ENCODE data around the gene PALD1. TPM values are rescaled to one million over a fixed set of nuclear protein-coding genes. Genes with fewer than 3 reads are reported as not detected.

PALD1 gene
- total and polyA plus RNA-seq, 9 of the 15 experiments (the other 6 are each of a cell fraction or from before 2014, with no cell fraction given) = 0.03 to 0.29 (median 0.09) TPM; not detected in 2

DNA sequence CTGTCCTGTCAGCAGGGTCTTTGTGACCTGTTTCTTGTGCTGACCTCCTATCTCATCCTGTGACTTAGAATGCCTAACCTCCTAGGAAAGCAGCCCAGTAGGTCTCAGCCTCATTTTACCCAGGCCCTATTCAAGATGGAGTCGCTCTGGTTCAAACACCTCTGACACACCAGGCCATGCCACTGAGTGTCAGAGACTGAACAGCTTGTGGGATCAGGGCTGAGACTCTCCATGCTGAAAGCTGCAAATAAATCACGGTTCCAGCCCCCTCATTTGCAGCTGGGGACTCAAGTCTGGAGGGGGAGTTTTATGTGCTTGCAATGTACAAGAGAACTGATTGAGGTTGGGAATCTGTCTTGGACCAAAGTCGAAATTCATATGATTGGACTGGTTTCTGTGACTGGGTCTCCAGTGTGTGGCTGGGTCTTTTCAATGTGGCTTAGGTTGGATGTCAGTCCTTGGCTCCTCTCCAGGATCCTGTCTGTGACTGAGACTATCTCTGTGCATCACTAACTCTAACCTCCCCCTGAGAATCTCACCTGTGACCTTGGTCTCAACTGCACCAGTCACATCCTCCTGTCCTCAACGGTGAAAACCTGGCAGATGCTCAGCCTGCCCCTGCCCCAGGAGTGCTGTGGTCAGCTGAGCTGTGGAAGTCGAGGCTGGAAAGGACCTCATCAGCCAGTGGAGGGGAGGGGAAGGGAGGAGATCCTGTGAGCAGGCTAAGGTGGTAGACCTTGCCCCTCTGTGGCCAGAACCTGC is 112.3 kb downstream of the PALD1 start (continued):
- TF ChIP-seq, protein P1, sequence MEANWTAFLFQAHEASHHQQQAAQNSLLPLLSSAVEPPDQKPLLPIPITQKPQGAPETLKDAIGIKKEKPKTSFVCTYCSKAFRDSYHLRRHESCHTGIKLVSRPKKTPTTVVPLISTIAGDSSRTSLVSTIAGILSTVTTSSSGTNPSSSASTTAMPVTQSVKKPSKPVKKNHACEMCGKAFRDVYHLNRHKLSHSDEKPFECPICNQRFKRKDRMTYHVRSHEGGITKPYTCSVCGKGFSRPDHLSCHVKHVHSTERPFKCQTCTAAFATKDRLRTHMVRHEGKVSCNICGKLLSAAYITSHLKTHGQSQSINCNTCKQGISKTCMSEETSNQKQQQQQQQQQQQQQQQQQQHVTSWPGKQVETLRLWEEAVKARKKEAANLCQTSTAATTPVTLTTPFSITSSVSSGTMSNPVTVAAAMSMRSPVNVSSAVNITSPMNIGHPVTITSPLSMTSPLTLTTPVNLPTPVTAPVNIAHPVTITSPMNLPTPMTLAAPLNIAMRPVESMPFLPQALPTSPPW (CRISPR knock-in tag; IDR thresholded peaks at IDR 0.05) = peak; percentile 49
- TF ChIP-seq ELF2 (CRISPR knock-in tag; IDR thresholded peaks at IDR 0.05) (peak; percentile 88), GABPA (tag; conservative IDR thresholded peaks at IDR 0.05; ENCODE audit: low read depth) (peak; percentile 50; the same call in 1 of the 2 replicates), SMAD3 (CRISPR knock-in tag; conservative IDR thresholded peaks at IDR 0.05) (peak; percentile 98), TFAM (CRISPR knock-in tag; conservative IDR thresholded peaks at IDR 0.05) (no peak), PURB (CRISPR knock-in tag; IDR thresholded peaks at IDR 0.05; ENCODE audit: low read depth) (no peak), HDAC1 (IDR thresholded peaks at IDR 0.05) (no peak), EWSR1 (IDR thresholded peaks at IDR 0.05; ENCODE audit: borderline replicate concordance, low read depth, partially characterized antibody) (no peak), ZSCAN29 (IDR thresholded peaks at IDR 0.05) (no peak), GTF2A2 (tag; IDR thresholded peaks at IDR 0.05) (peak; percentile 93), KAT7 (CRISPR knock-in tag; IDR thresholded peaks at IDR 0.05; ENCODE audit: borderline replicate concordance) (no peak), PHB (CRISPR knock-in tag; IDR thresholded peaks at IDR 0.05) (peak; percentile 89; the same call in 1 of the 2 replicates), TCFL5 (CRISPR knock-in tag; conservative IDR thresholded peaks at IDR 0.05) (peak; percentile 95), ZNF324 (CRISPR knock-in tag; IDR thresholded peaks at IDR 0.05) (peak; percentile 84)
- TF ChIP-seq, protein P2, sequence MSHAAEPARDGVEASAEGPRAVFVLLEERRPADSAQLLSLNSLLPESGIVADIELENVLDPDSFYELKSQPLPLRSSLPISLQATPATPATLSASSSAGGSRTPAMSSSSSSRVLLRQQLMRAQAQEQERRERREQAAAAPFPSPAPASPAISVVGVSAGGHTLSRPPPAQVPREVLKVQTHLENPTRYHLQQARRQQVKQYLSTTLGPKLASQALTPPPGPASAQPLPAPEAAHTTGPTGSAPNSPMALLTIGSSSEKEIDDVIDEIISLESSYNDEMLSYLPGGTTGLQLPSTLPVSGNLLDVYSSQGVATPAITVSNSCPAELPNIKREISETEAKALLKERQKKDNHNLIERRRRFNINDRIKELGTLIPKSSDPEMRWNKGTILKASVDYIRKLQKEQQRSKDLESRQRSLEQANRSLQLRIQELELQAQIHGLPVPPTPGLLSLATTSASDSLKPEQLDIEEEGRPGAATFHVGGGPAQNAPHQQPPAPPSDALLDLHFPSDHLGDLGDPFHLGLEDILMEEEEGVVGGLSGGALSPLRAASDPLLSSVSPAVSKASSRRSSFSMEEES (CRISPR knock-in tag; IDR thresholded peaks at IDR 0.05) = peak; percentile 40
- TF ChIP-seq, protein P3, sequence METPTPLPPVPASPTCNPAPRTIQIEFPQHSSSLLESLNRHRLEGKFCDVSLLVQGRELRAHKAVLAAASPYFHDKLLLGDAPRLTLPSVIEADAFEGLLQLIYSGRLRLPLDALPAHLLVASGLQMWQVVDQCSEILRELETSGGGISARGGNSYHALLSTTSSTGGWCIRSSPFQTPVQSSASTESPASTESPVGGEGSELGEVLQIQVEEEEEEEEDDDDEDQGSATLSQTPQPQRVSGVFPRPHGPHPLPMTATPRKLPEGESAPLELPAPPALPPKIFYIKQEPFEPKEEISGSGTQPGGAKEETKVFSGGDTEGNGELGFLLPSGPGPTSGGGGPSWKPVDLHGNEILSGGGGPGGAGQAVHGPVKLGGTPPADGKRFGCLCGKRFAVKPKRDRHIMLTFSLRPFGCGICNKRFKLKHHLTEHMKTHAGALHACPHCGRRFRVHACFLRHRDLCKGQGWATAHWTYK (CRISPR knock-in tag; IDR thresholded peaks at IDR 0.05) = peak; percentile 99
- TF ChIP-seq, protein P4, sequence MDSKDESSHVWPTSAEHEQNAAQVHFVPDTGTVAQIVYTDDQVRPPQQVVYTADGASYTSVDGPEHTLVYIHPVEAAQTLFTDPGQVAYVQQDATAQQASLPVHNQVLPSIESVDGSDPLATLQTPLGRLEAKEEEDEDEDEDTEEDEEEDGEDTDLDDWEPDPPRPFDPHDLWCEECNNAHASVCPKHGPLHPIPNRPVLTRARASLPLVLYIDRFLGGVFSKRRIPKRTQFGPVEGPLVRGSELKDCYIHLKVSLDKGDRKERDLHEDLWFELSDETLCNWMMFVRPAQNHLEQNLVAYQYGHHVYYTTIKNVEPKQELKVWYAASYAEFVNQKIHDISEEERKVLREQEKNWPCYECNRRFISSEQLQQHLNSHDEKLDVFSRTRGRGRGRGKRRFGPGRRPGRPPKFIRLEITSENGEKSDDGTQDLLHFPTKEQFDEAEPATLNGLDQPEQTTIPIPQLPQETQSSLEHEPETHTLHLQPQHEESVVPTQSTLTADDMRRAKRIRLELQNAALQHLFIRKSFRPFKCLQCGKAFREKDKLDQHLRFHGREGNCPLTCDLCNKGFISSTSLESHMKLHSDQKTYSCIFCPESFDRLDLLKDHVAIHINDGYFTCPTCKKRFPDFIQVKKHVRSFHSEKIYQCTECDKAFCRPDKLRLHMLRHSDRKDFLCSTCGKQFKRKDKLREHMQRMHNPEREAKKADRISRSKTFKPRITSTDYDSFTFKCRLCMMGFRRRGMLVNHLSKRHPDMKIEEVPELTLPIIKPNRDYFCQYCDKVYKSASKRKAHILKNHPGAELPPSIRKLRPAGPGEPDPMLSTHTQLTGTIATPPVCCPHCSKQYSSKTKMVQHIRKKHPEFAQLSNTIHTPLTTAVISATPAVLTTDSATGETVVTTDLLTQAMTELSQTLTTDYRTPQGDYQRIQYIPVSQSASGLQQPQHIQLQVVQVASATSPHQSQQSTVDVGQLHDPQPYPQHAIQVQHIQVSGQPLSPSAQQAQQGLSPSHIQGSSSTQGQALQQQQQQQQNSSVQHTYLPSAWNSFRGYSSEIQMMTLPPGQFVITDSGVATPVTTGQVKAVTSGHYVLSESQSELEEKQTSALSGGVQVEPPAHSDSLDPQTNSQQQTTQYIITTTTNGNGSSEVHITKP (IDR thresholded peaks at IDR 0.05; ENCODE audit: partially characterized antibody) = no peak
- TF ChIP-seq, protein P5, sequence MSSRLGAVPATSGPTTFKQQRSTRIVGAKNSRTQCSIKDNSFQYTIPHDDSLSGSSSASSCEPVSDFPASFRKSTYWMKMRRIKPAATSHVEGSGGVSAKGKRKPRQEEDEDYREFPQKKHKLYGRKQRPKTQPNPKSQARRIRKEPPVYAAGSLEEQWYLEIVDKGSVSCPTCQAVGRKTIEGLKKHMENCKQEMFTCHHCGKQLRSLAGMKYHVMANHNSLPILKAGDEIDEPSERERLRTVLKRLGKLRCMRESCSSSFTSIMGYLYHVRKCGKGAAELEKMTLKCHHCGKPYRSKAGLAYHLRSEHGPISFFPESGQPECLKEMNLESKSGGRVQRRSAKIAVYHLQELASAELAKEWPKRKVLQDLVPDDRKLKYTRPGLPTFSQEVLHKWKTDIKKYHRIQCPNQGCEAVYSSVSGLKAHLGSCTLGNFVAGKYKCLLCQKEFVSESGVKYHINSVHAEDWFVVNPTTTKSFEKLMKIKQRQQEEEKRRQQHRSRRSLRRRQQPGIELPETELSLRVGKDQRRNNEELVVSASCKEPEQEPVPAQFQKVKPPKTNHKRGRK (tag; IDR thresholded peaks at IDR 0.05) = no peak
